Subcutaneous abdominal adipose tissue (tissue), 5 donors: ENCODE results near the gene PEX11B.

ENCODE experiments used
- H3K27ac ChIP-seq: one replicate; pipeline ENCODE4 v1.7.0; 2013; ENCODE audit warnings: low read depth, mild to moderate bottlenecking, inconsistent platforms, low read length, moderate library complexity
- H3K27me3 ChIP-seq, 5 donors: one replicate each; pipeline ENCODE4 v1.7.0; 2013; ENCODE audit warnings: low read length in 5 of 5, inconsistent platforms in 1 of 5; ENCODE audit not compliant: control insufficient read depth in 5 of 5, insufficient read depth in 4 of 5
- H3K36me3 ChIP-seq, 5 donors: one replicate each; pipeline ENCODE4 v1.7.0; 2013; ENCODE audit warnings: low read length in 5 of 5; ENCODE audit not compliant: control insufficient read depth in 5 of 5, insufficient read depth in 5 of 5
- H3K4me1 ChIP-seq, 5 donors: one replicate each; pipeline ENCODE4 v1.7.0; 2013; ENCODE audit warnings: low read length in 5 of 5, mild to moderate bottlenecking in 3 of 5, moderate library complexity in 1 of 5; ENCODE audit not compliant: control insufficient read depth in 5 of 5, insufficient read depth in 5 of 5
- H3K4me3 ChIP-seq, 5 donors: one replicate each; pipeline ENCODE4 v1.7.0; 2013; ENCODE audit warnings: low read length in 5 of 5, low read depth in 1 of 5
- H3K9ac ChIP-seq, 5 donors: one replicate each; pipeline ENCODE4 v1.7.0; 2013; ENCODE audit warnings: low read length in 5 of 5, mild to moderate bottlenecking in 4 of 5, moderate library complexity in 3 of 5
- H3K9me3 ChIP-seq, 5 donors: one replicate each; pipeline ENCODE4 v1.7.0; 2013; ENCODE audit warnings: low read length in 5 of 5; ENCODE audit not compliant: control insufficient read depth in 5 of 5
- donor health status: healthy.
- donor health status: healthy.
- donor health status: healthy.
- donor health status: healthy.
- donor health status: healthy.

PEX11B gene

DNA sequence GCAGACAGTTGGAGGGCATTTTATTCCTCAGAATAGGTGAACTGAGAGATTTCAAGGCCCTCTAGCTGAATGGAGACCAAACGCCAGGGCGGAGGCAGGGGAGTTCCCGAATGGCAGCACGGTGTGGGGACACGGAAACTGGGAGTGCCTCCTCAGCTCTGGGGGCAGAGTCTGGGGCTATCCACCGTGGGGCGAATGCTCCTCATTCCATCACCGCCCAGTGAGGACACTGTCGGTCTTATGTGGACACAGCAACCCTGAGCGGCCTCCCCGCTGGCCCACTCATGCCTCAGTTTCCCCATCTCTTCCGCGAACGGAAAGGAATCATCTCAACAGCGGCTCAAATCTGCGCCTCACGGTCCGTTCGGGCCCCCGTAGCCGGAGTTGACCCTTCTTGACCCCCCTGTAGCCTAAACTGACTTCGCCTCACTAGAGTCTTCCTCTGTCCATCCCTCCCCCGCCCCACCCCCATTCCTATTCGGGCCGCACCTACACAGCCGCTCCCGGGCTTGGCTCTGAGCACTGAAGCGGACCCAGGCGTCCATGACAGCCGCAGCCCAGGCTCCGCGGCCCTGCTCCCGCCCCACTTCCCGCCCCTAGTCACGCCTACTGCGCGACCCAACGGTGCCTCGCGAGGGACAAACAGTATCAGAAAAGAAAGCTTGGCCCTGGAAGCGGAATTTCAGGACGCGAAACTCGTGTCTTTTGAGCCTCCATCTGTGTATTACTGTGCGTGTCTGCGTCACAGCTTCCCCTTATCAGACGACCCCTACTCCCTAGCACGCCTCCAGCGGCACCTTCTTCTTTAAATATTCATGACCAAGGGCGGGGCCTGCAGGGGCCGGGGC lies at the start of gene PEX11B:
Gene PEX11B (minus strand): TSS at position 574 of the 848 bp plus-strand sequence. CDS start 29 bp downstream, at position 545.
- Histone ChIP-seq H3K4me1 (peaks cover 11 to 29% (median 26%) of the 10 kb centered on the region in 5 donors), H3K36me3 (peaks cover 6 to 33% (median 11%) of the 10 kb centered on the region in 5 donors), H3K27ac (peak within 1 kb of the TSS; percentile 77), H3K9ac (peak within 1 kb of the TSS; percentile 82 to 100 (median 96)), H3K9me3 (no peaks in the 10 kb centered on the region), H3K27me3 (no peaks in the 10 kb centered on the region), H3K4me3 (peak within 1 kb of the TSS; percentile 90 to 100 (median 99))

GRCh38 chr1:145967288-145967687 lies 48.8 kb upstream of the PEX11B start:
- H3K27ac ChIP-seq = no peak overlapping the region
- H3K9me3 ChIP-seq = peaks cover 0 to 7% (median 3%) of the 10 kb centered on the region in 5 donors
- H3K4me3 ChIP-seq = no peak overlapping the region
- peaks cover 6 to 32% (median 28%) of the 10 kb centered on the region in 5 donors for H3K4me1 ChIP-seq
- H3K9ac ChIP-seq = no peak overlapping the region
- H3K36me3 ChIP-seq = no peaks in the 10 kb centered on the region
- H3K27me3 ChIP-seq = no peaks in the 10 kb centered on the region

DNA sequence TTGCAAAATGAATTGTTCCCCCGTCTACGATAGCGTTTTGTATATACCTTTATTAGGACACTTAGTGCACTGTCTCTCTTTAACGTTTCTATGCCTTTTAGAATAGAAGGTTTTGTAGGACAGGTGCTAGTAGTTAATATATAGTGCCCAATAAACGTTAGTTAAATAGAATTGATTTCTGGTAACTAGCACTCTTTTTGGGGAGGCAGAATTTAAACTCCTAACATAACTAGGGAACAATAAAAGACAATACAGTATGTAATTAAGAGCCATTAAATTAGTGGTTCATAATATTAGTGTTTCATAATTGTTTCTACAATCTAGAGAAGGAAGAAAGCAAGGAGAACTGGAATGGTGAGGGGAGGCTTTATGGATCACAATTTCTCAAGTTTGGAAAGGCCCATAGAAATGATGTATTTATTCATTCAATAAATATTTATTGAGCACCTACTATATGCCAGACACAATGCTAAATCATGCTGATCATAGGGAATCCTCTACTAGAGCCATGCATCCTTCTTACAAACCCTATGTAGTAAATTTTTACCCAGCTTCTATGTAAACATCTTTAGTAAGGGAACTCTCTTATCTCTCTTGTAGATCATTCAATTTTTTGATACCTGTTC lies 46.7 kb upstream of the PEX11B start:
- Histone ChIP-seq H3K9ac (peak overlapping the region; percentile 63 to 96 (median 94)), H3K9me3 (peaks cover 0 to 7% (median 3%) of the 10 kb centered on the region in 5 donors), H3K36me3 (no peaks in the 10 kb centered on the region), H3K4me3 (peak overlapping the region; percentile 81 to 98 (median 91)), H3K4me1 (peaks cover 8 to 50% (median 49%) of the 10 kb centered on the region in 5 donors), H3K27ac (peak overlapping the region; percentile 90), H3K27me3 (no peaks in the 10 kb centered on the region)

GRCh38 chr1:145964328-145965118 lies 46.0 kb upstream of the PEX11B start, which contains the start of the genes ANKRD34A and POLR3GL:
Gene ANKRD34A (minus strand): TSS chr1:145964575. CDS start chr1:145961759, 2,816 bp downstream.
Gene POLR3GL (plus strand): TSS chr1:145964690. CDS start chr1:145974866, 10,176 bp downstream.
- peak within 1 kb of the TSS; percentile 90 for H3K27ac ChIP-seq
- peak within 1 kb of the TSS; percentile 84 to 96 (median 94) for H3K9ac ChIP-seq
- H3K36me3 ChIP-seq = no peaks in the 10 kb centered on the region
- H3K4me3 ChIP-seq = peak within 1 kb of the TSS; percentile 81 to 98 (median 91)
- H3K4me1 ChIP-seq = peaks cover 8 to 57% (median 56%) of the 10 kb centered on the region in 5 donors
- no peaks in the 10 kb centered on the region for H3K27me3 ChIP-seq
- peaks cover 0 to 7% (median 3%) of the 10 kb centered on the region in 5 donors for H3K9me3 ChIP-seq

- peak overlapping the region; percentile 90 for H3K27ac ChIP-seq
- peak overlapping the region; percentile 81 to 98 (median 91) for H3K4me3 ChIP-seq
- peaks cover 0 to 7% (median 3%) of the 10 kb centered on the region in 5 donors for H3K9me3 ChIP-seq
- peak overlapping the region in 4 of 5 donors; percentile 94 to 96 (median 94) for H3K9ac ChIP-seq
- no peaks in the 10 kb centered on the region for H3K27me3 ChIP-seq
- H3K36me3 ChIP-seq = no peaks in the 10 kb centered on the region
- H3K4me1 ChIP-seq = peaks cover 8 to 60% (median 59%) of the 10 kb centered on the region in 5 donors
Observed at GRCh38 chr1:145963265-145964019, 44.9 kb upstream of the PEX11B start.

GRCh38 chr1:145962157-145963102 lies 43.9 kb upstream of the PEX11B start:
- H3K9me3 ChIP-seq = peaks cover 0 to 4% (median 1%) of the 10 kb centered on the region in 5 donors
- H3K27ac ChIP-seq = peak overlapping the region; percentile 90
- H3K4me1 ChIP-seq = peaks cover 11 to 65% (median 63%) of the 10 kb centered on the region in 5 donors
- H3K4me3 ChIP-seq = peak overlapping the region; percentile 80 to 87 (median 81)
- peak overlapping the region in 4 of 5 donors; percentile 33 to 90 (median 58) for H3K9ac ChIP-seq
- H3K36me3 ChIP-seq = no peaks in the 10 kb centered on the region
- H3K27me3 ChIP-seq = no peaks in the 10 kb centered on the region

- Histone ChIP-seq H3K36me3 (no peaks in the 10 kb centered on the region), H3K4me3 (peak overlapping the region; percentile 80 to 87 (median 81)), H3K9me3 (no peaks in the 10 kb centered on the region), H3K9ac (peak overlapping the region in 4 of 5 donors; percentile 34 to 90 (median 80)), H3K4me1 (peaks cover 13 to 74% (median 70%) of the 10 kb centered on the region in 5 donors), H3K27ac (no peak overlapping the region), H3K27me3 (no peaks in the 10 kb centered on the region)
Observed at GRCh38 chr1:145961425-145962156, 43.1 kb upstream of the PEX11B start.

GRCh38 chr1:145961109-145961424 lies 42.5 kb upstream of the PEX11B start:
- H3K27ac ChIP-seq = peak overlapping the region; percentile 60
- H3K4me1 ChIP-seq = peaks cover 16 to 79% (median 75%) of the 10 kb centered on the region in 5 donors
- no peaks in the 10 kb centered on the region for H3K36me3 ChIP-seq
- no peaks in the 10 kb centered on the region for H3K9me3 ChIP-seq
- H3K27me3 ChIP-seq = no peaks in the 10 kb centered on the region
- peak overlapping the region; percentile 80 to 85 (median 81) for H3K4me3 ChIP-seq
- peak overlapping the region; percentile 19 to 90 (median 78) for H3K9ac ChIP-seq
